ENCODE measurements around the gene HOXD4. TPM values are rescaled to one million over a fixed set of nuclear protein-coding genes. Genes with fewer than 3 reads are reported as not detected.

Gene HOXD4
- total and polyA plus RNA-seq, 2 of the 4 experiments (the other 2 are of a cell fraction), result not detected

- H2AK5ac ChIP-seq (ENCODE audit: low read depth, low read length), result no peak overlapping the region
- intact Hi-C loops (cut with micrococcal nuclease) (no loop called here), in situ Hi-C loops (cut with MboI; ENCODE audit: low sequenced_read_pairs) (no loop called here), dilution Hi-C loops (cut with HindIII; ENCODE audit: low sequenced_read_pairs, unreplicated experiment) (no loop called here)
- H3K4me3 ChIP-seq (ENCODE audit: insufficient read depth, low read depth, low read length), result no peak overlapping the region
- no peak overlapping the region for H3K14ac ChIP-seq (replicated peaks; ENCODE audit: low read depth, low read length)
- no peak overlapping the region for H2BK5ac ChIP-seq (ENCODE audit: low read depth, low read length, poor library complexity, severe bottlenecking)
- no peaks in the 10 kb centered on the region for H3K4me1 ChIP-seq (ENCODE audit: control insufficient read depth, insufficient read depth, low read length)
- no peak overlapping the region for H3K9ac ChIP-seq (ENCODE audit: low read depth, low read length)
- H3K79me1 ChIP-seq (ENCODE audit: low read depth in 1 of 2, low read length in 2 of 2), result no peaks in the 10 kb centered on the region
- no peak overlapping the region for H2AK9ac ChIP-seq (replicated peaks; ENCODE audit: low read depth, low read length, poor library complexity)
- ChIA-PET CTCF (interaction anchor here (1.8 kb wide), 1 partner anchor 307 kb away, joined by 7 read pairs; no protein-coding TSS in a partner anchor), POLR2A (ENCODE audit: unreplicated experiment) (no interaction called here)
- no peak overlapping the region for H4K8ac ChIP-seq (ENCODE audit: low read depth in 2 of 2, low read length in 2 of 2)
- H2AFZ ChIP-seq (replicated peaks; ENCODE audit: low read length, poor library complexity), result no peak overlapping the region
- ATAC-seq (ENCODE audit: low read depth), result no peak
- H4K91ac ChIP-seq (ENCODE audit: insufficient read depth, low read depth, low read length), result no peak overlapping the region
- BruUV-seq (replicated peaks), result no TSS peak
- no peak overlapping the region for H4K5ac ChIP-seq (ENCODE audit: low read depth, low read length)
- peaks cover 8% of the 10 kb centered on the region; the same call in 1 of the 2 replicates for H3K9me3 ChIP-seq (ENCODE audit: control insufficient read depth, insufficient read depth, low read length)
- no peaks in the 10 kb centered on the region for H4K20me1 ChIP-seq (ENCODE audit: insufficient read depth, low read length)
- H3K4ac ChIP-seq (ENCODE audit: low read depth, low read length), result no peak overlapping the region
- 0% methylated on average over 1 of the region's 32 CpGs; no CpG with 5 or more reads in 1 of the 2 experiments for WGBS, 2 experiments (ENCODE audit: extremely low coverage in 2 of 2, insufficient read length in 1 of 2)
- H3K23ac ChIP-seq (ENCODE audit: low read depth, low read length), result no peak overlapping the region
- H3K9me1 ChIP-seq (ENCODE audit: insufficient read depth, low read length), result no peaks in the 10 kb centered on the region
- no peak overlapping the region for H3K4me2 ChIP-seq (ENCODE audit: low read depth, low read length)
- H3K27me3 ChIP-seq (ENCODE audit: control insufficient read depth, insufficient read depth, low read length), result peaks cover 73% of the 10 kb centered on the region
- no peak overlapping the region for H2BK20ac ChIP-seq (ENCODE audit: low read depth, low read length)
- H2BK15ac ChIP-seq (ENCODE audit: low read depth, low read length), result no peak overlapping the region
- TF ChIP-seq CTCF (conservative IDR thresholded peaks at IDR 0.05; ENCODE audit: low read depth, low read length) (no peak), MAZ (IDR thresholded peaks at IDR 0.05; ENCODE audit: borderline replicate concordance, low read depth, low read length) (no peak), CEBPB (IDR thresholded peaks at IDR 0.05; ENCODE audit: low read depth, low read length) (no peak)
- TF ChIP-seq, protein P1, sequence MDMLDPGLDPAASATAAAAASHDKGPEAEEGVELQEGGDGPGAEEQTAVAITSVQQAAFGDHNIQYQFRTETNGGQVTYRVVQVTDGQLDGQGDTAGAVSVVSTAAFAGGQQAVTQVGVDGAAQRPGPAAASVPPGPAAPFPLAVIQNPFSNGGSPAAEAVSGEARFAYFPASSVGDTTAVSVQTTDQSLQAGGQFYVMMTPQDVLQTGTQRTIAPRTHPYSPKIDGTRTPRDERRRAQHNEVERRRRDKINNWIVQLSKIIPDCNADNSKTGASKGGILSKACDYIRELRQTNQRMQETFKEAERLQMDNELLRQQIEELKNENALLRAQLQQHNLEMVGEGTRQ (IDR thresholded peaks at IDR 0.05; ENCODE audit: low read depth, low read length), result no peak
- H3K36me3 ChIP-seq (ENCODE audit: control insufficient read depth, insufficient read depth, low read length), result no peaks in the 10 kb centered on the region
- no peak overlapping the region for H3K27ac ChIP-seq (ENCODE audit: insufficient read depth, low read length)
- no peak overlapping the region for H3K56ac ChIP-seq (ENCODE audit: extremely low read depth, insufficient read depth, low read length)
- no peak for DNase-seq
- no peak overlapping the region for H3K18ac ChIP-seq (ENCODE audit: low read depth, low read length)
- H2BK120ac ChIP-seq (ENCODE audit: low read depth, low read length), result no peak overlapping the region
Observed at GRCh38 chr2:176147210-176147799, 4.0 kb upstream of the HOXD4 start.
